HG02938 (cell line): ENCODE results near the gene OR4D1.

Experiments
- ATAC-seq: cut with Tn5 transposase; IDR thresholded peaks from one replicate; pipeline ENCODE4 v1.9.1; 2021; ENCODE audit warnings: mild to moderate bottlenecking, moderate library complexity; ENCODE audit not compliant: unreplicated experiment

Gene OR4D1

DNA sequence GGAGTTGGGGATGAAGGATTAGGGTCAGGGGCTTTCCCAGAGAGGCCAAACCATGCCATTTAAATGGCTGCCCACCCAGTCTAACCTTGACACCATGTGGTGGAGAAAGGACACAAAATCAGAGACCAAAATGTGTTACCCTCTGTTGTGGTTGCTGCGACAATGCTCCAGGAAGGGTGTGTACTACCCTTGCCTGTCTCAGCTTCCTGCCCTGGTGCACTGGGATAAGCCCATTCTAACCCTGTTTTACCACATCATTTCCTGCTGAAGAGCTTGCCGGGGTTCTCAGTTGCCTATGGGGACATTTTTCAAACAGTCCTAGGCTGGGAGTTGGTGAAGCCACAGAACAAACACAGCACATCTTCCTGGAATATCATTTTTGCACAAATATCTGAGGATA lies 4.9 kb downstream of the OR4D1 start:
- ATAC-seq, result no peak

DNA sequence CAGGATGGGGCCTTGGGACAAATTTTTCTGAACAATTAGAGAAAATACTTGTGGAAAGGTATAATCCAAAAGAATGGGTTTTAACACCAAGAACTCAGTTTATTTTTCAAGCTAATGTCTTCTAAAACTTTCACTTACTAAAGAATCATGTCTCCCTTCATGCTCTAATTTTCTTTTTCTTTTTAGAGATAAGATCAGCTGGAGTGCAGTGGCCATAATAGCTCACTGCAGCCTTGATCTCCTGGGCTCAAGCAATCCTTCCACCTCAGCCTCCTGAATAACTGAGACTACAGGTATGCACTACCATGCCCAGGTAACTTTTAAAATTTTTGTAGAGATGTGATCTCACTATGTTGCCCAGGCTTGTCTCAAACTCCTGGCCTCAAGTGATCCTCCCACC lies 5.5 kb downstream of the OR4D1 start:
- ATAC-seq, result no peak

DNA sequence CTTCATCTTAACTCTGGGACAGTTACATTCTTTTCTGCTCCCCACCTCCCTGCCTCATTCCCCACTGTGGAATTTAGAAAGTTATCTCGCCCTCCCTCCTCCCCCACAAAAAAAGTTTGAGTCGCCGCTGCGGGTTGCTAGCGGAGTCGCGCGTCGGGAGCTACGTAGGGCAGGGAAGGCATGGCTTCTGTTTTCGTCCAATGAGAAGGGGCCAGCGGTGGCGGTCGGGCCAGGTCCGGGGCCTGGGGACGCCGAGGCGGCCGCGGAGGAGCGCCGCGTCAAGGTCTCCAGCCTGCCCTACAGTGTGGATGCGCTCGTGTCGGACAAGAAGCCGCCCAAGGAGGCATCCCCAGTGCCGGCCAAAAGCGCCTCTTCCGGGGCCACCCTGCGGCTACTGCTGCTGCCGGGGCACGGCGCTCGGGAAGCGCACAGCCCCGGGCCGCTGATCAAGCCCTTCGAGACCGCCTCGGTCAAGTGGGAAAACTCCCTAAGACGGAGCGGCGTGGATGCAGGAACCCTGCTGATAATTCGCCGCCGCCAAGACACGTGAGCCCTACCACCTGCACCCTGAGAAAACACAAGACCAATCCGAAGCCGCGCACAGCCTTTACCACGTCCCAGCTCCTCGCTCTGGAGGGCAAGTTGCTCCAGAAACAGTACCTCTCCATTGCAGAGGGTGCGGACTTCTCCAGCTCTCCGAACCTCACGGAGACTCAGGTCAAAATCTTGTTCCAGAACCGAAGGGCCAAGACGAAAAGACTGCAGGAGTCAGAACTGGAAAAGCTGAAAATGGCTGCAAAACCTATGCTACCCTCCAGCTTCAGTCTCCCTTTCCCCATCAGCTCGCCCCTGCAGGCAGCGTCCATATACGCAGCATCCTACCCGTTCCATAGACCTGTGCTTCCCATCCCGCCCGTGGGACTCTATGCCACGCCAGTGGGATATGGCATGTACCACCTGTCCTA lies 8.9 kb downstream of the OR4D1 start:
- no peak for ATAC-seq

GRCh38 chr17:58158181-58158580 lies 10.0 kb downstream of the OR4D1 start:
- ATAC-seq, result no peak

DNA sequence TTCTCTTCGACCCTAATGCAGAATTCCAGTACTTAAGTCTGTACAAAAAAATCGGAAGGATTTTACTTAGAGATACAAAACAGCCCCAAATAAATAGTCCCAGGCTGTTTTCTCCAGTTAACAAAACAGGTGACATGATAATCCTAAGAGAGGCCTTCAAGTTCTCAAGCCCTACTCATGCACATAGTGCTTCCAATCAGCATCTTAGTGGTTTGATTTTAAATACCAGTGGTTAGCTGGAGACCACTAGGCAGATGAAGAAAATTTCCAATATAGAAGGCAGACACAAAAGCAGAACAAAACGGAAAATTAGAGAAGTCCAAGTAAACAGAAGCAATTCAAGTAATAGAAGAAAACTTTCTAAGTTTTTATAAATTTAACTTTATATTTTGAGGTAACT lies 13.4 kb downstream of the OR4D1 start:
- ATAC-seq, result no peak

DNA sequence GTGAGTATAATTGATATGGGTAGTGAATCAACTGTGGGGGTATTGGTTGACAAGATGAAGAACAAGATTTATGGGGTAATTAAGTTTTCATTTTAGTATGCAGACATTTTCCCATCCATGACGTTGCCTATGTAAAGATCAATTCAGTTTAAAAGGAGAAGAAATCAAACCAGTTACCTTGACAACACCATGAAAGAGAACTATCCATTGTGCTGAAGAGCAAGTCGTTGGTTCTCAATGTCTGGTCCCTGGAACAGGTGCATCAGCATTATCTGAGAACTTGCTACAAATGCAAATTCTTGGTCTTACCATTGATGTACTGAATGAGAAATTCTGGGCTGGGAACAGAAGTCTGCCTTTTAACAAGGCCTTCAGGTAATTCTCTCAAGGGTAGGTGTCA lies 17.8 kb downstream of the OR4D1 start:
- no peak for ATAC-seq

GRCh38 chr17:58166682-58167081 lies 18.5 kb downstream of the OR4D1 start, which contains the start of gene OR4D2:
Gene OR4D2 (plus strand): TSS chr17:58166982. CDS start chr17:58169656, 2,674 bp downstream.
- ATAC-seq, result no peak

GRCh38 chr17:58170622-58171021 lies 22.4 kb downstream of the OR4D1 start:
- no peak for ATAC-seq

GRCh38 chr17:58172369-58173071 lies 24.3 kb downstream of the OR4D1 start:
- no peak for ATAC-seq

DNA sequence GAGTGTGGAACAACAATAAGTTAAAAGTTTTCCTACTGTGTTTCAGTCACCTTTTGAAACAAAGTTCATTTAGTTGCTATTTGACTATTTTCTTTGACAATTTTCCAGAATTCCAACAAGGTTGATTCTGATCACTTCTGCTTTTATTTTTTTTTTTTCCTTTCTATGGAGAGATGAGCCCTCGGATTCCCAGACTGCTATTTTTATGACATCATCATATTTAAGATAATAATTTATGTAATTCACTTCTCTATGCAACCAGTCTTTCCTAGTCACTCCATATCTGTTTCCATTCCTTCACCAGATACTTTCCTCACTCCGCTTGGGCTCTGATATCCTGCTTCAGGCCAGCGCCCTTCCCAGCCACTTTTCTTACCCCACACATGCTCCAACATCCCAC lies 26.7 kb downstream of the OR4D1 start:
- ATAC-seq, result no peak

GRCh38 chr17:58176200-58176599 lies 28.0 kb downstream of the OR4D1 start:
- ATAC-seq, result no peak

GRCh38 chr17:58181796-58182195 lies 33.6 kb downstream of the OR4D1 start:
- ATAC-seq, result no peak

- ATAC-seq, result no peak
Observed at GRCh38 chr17:58183514-58183913, 35.3 kb downstream of the OR4D1 start.

DNA sequence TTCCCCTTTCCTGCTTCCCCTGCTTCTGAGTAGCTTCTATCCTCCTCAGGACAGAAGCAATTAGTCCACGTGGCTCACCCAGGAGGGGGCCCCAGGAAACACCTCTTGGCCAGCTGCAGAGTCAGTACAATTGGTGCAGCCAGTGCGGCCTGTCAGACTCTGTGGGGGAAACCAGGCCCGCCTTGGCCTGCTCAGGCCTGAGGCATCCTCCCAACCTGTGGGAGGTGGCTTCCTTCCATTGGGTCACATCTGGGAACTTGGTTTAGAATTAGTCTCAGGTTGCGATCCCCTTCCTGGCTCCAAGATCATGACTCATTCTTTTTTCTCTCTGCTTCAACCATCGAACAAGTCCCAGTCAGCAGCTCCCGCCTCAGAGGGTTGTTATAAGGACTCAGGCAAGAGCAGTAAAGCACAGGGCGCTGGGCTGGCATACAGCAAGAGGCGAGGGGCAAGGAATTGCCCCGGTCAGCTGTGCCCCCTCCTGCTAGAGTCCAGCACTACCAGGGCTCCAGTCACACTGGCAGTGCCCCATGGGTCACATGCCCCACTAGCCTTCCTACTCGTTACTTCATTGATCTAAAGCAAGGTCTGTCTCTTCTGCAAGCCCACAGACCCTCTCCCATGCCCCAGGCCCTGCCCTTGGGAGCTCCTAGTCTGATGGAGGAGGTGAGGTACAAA lies 36.3 kb downstream of the OR4D1 start:
- no peak for ATAC-seq

DNA sequence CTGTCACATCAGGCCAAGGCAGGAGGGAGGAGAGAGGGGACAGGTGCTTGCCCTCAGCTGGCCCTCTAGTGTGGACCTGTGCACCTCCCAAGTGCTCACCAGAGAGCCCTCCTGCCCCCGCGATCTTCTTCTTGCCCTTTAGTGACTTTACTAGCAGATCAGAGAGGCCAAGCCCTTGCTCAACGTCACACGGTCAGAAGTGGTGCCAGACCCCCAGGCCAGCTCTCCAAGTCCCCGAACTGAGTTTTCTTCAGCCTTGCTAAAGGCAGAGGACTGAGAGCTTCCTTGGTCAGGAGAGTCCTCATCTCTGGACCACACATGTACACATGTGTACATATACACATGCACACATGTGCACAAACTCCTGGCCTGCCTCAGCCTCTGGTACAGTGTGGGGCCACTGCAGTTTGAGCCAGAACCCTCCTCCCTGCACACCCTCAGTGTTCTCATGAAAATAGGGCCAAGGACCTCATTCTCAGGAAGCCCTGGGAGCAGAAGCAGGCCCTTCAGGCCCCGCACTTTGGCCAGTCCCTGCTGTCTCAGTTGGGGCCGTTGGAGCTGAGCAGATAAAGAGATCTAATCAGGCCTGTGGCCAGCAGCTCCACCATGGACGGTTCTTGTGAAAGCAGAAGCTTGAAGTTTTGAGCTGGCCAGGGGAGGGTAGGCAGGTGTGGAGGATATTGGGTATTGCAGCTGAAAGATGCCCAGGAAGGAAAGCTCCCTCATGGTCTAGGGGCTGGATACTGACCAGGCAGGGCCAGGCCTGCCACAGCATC lies 37.0 kb downstream of the OR4D1 start:
- no peak for ATAC-seq

DNA sequence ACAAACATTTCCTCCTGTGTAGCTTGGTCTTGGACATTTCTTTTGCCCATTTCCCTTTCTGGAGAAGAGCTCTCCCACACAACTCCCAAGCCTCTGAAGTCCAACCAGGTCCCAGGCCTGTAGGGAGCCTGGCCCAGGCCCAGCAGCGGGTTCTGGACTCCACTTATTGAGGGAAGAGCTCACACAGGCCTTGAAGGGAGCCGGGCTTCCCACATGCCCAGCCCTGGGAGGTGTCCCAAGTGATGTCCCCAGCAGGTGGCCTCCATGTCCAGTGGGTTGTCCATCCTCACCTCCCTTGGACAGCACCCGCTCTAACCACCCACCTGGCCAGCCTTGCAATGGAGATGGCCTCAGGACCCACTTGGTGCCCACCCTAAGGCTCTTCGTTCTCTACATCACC lies 38.4 kb downstream of the OR4D1 start:
- no peak for ATAC-seq

DNA sequence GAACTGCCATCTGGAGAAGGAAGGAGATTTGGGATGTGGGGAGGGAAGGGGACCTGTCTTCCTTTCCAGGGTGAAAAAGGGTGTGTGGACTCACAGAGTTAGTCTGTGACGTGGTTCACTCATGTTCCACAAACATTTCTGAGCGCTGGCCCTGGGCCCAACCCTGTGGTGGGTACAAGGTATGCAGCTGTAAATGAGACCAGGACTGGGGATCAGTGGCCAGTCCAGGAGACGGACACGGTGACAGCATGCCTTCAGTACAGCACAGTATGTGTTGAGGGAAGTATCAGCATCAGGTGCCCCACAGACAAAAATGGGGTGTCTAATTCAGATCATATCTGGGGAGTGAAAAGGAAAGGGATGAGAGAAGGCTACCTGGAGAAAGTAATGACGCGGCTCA lies 38.9 kb downstream of the OR4D1 start:
- no peak for ATAC-seq

DNA sequence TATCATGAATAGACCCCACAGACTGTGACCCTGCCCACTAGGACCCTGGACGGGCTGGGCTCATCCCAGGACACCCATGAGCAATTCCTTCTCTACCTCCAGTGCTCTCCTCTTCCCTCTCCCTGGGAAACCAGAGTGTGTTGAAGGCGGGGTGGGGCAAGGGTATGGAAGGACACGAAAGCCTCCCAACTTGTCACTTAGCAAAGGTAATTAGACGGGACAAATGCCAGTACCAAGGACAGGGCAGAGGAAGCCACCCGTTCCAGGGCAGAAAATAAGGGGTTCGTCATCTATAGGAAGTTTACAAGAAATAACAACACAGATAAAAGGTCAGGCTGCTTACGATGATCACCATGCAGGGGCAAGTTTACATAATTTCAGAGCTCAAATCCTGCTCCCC lies 39.5 kb downstream of the OR4D1 start:
- no peak for ATAC-seq

DNA sequence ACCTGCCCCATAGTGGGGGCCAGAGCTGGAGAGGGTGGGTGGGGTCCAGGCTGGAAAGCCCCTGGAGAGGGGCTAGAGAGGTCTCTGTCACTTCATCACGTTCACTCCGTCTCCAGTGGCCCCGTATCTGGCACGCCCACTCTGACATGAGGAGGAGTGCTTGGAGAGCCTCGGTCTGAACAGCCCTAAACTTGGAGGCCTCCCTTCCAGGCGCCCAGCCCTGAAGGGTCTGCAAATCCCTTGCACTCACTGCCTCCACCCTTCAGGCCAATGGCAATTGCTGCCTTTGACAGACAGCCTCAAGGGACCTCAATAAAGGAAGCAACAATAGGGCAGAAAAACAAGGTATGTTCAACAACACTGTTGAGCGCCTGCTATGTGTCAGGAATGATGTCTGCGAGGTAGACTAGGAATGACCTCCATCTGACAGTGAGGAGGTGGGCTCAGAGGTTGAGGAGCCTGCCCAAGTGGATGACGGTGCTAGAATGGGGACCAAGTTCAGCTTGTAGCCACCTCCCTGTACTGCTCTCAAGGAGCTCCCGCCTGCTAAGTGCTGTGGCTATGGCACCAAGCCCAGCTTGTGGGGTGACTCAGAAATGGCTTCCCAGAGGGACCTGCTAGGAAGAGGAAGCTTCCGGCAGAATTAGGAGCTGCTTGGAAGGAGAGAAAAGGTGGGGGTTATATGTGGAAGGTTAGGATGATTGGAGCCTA lies 41.4 kb downstream of the OR4D1 start:
- no peak for ATAC-seq

GRCh38 chr17:58191241-58191896 lies 43.2 kb downstream of the OR4D1 start:
- ATAC-seq, result no peak
